ENCODE measurements around the gene DHX57.
A peak's percentile ranks its signal among the peaks of the same experiment; 100 is the strongest.

The DHX57 gene

GRCh38 chr2:38875576-38876367 is at the start of gene DHX57, which contains the start of gene MORN2:
Gene DHX57 (minus strand): TSS chr2:38875934. CDS start chr2:38868405, 7,529 bp downstream.
Gene MORN2 (plus strand): TSS chr2:38875976.
- Histone ChIP-seq H3K4me2 (peak within 1 kb of the TSS; percentile 90), H3K36me3 (peaks cover 6% of the 10 kb centered on the region; the same call in 1 of the 2 replicates), H3K9ac (peak within 1 kb of the TSS; percentile 77), H3K4me1 (peaks cover 13% of the 10 kb centered on the region), H3K27me3 (peaks cover 6% of the 10 kb centered on the region; the same call in 1 of the 2 replicates), H3K4me3 (peak within 1 kb of the TSS; percentile 81), H3K9me3 (peaks cover 10% of the 10 kb centered on the region), H4K20me1 (no peaks in the 10 kb centered on the region), H3K27ac (no peak within 1 kb of the TSS; the same call in 1 of the 2 replicates)
- TF ChIP-seq Cebpa-rat (IDR thresholded peaks at IDR 0.05), result no peak

DNA sequence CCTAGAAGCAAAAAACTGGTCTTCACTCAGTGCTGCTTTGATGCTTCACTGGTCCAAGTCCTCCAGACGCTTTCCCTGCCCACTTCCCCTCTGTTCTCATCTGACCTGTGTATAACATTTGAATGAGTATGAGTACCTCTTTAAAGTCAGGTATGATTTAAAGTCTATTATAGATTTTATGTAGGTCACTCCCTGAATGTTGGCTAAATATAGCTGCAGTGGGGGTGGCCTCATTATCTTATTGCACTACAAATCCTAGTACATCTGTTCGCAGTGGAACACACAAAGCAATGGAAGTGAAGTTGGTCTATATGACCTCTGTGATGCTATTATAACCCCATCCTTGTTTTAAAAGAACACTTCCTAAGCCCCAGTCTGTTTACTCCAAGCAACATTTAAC is 47.2 kb upstream of the DHX57 start:
- no peak overlapping the region for H3K9ac ChIP-seq
- no peaks in the 10 kb centered on the region for H3K27me3 ChIP-seq
- no peak overlapping the region for H3K4me2 ChIP-seq
- no peaks in the 10 kb centered on the region for H3K4me1 ChIP-seq
- no peak overlapping the region for H3K4me3 ChIP-seq
- no peaks in the 10 kb centered on the region for H3K36me3 ChIP-seq
- TF ChIP-seq Cebpa-rat (IDR thresholded peaks at IDR 0.05), result no peak
- no peaks in the 10 kb centered on the region for H3K9me3 ChIP-seq
- no peak overlapping the region for H3K27ac ChIP-seq
- no peaks in the 10 kb centered on the region for H4K20me1 ChIP-seq

GRCh38 chr2:38922389-38922788 is 46.7 kb upstream of the DHX57 start:
- H4K20me1 ChIP-seq, result no peaks in the 10 kb centered on the region
- TF ChIP-seq Cebpa-rat (IDR thresholded peaks at IDR 0.05), result no peak
- no peak overlapping the region for H3K4me3 ChIP-seq
- no peaks in the 10 kb centered on the region for H3K9me3 ChIP-seq
- no peaks in the 10 kb centered on the region for H3K36me3 ChIP-seq
- H3K9ac ChIP-seq, result no peak overlapping the region
- no peak overlapping the region for H3K4me2 ChIP-seq
- no peak overlapping the region for H3K27ac ChIP-seq
- no peaks in the 10 kb centered on the region for H3K27me3 ChIP-seq
- no peaks in the 10 kb centered on the region for H3K4me1 ChIP-seq

- H3K9me3 ChIP-seq, result no peaks in the 10 kb centered on the region
- TF ChIP-seq Cebpa-rat (IDR thresholded peaks at IDR 0.05), result no peak
- no peaks in the 10 kb centered on the region for H3K27me3 ChIP-seq
- no peak overlapping the region for H3K9ac ChIP-seq
- no peaks in the 10 kb centered on the region for H3K4me1 ChIP-seq
- H3K4me2 ChIP-seq, result no peak overlapping the region
- H3K4me3 ChIP-seq, result no peak overlapping the region
- no peaks in the 10 kb centered on the region for H3K36me3 ChIP-seq
- no peak overlapping the region for H3K27ac ChIP-seq
- H4K20me1 ChIP-seq, result no peaks in the 10 kb centered on the region
Observed at GRCh38 chr2:38912619-38913018, 36.9 kb upstream of the DHX57 start.

GRCh38 chr2:38911191-38911590 is 35.5 kb upstream of the DHX57 start:
- H3K9ac ChIP-seq, result no peak overlapping the region
- H3K36me3 ChIP-seq, result no peaks in the 10 kb centered on the region
- no peaks in the 10 kb centered on the region for H3K9me3 ChIP-seq
- H3K27ac ChIP-seq, result no peak overlapping the region
- H3K4me3 ChIP-seq, result no peak overlapping the region
- no peak overlapping the region for H3K4me2 ChIP-seq
- no peak for TF ChIP-seq Cebpa-rat (IDR thresholded peaks at IDR 0.05)
- no peaks in the 10 kb centered on the region for H3K27me3 ChIP-seq
- no peaks in the 10 kb centered on the region for H4K20me1 ChIP-seq
- H3K4me1 ChIP-seq, result no peaks in the 10 kb centered on the region

GRCh38 chr2:38909872-38910271 is 34.1 kb upstream of the DHX57 start:
- Histone ChIP-seq H3K27ac (no peak overlapping the region), H3K27me3 (no peaks in the 10 kb centered on the region), H3K4me3 (no peak overlapping the region), H3K4me1 (no peaks in the 10 kb centered on the region), H3K9ac (no peak overlapping the region), H3K4me2 (no peak overlapping the region), H3K36me3 (no peaks in the 10 kb centered on the region), H3K9me3 (no peaks in the 10 kb centered on the region), H4K20me1 (no peaks in the 10 kb centered on the region)
- no peak for TF ChIP-seq Cebpa-rat (IDR thresholded peaks at IDR 0.05)

GRCh38 chr2:38907743-38908562 is 32.2 kb upstream of the DHX57 start:
- no peak for TF ChIP-seq Cebpa-rat (IDR thresholded peaks at IDR 0.05)
- Histone ChIP-seq H3K9me3 (no peaks in the 10 kb centered on the region), H3K4me1 (no peaks in the 10 kb centered on the region), H3K27ac (no peak overlapping the region), H3K36me3 (no peaks in the 10 kb centered on the region), H3K27me3 (no peaks in the 10 kb centered on the region), H4K20me1 (no peaks in the 10 kb centered on the region), H3K9ac (no peak overlapping the region), H3K4me2 (no peak overlapping the region), H3K4me3 (no peak overlapping the region)

- H3K9ac ChIP-seq, result no peak overlapping the region
- no peak overlapping the region for H3K4me2 ChIP-seq
- H3K9me3 ChIP-seq, result no peaks in the 10 kb centered on the region
- no peak overlapping the region for H3K27ac ChIP-seq
- no peaks in the 10 kb centered on the region for H3K4me1 ChIP-seq
- TF ChIP-seq Cebpa-rat (IDR thresholded peaks at IDR 0.05), result no peak
- H3K27me3 ChIP-seq, result no peaks in the 10 kb centered on the region
- no peaks in the 10 kb centered on the region for H4K20me1 ChIP-seq
- no peaks in the 10 kb centered on the region for H3K36me3 ChIP-seq
- no peak overlapping the region for H3K4me3 ChIP-seq
Observed at GRCh38 chr2:38907242-38907641, 31.5 kb upstream of the DHX57 start.

- TF ChIP-seq Cebpa-rat (IDR thresholded peaks at IDR 0.05), result no peak
- Histone ChIP-seq H3K27ac (no peak overlapping the region), H4K20me1 (no peaks in the 10 kb centered on the region), H3K36me3 (no peaks in the 10 kb centered on the region), H3K4me3 (no peak overlapping the region), H3K9me3 (no peaks in the 10 kb centered on the region), H3K9ac (no peak overlapping the region), H3K4me2 (no peak overlapping the region), H3K4me1 (no peaks in the 10 kb centered on the region), H3K27me3 (no peaks in the 10 kb centered on the region)
Observed at GRCh38 chr2:38905251-38905650, 29.5 kb upstream of the DHX57 start.

- H3K27ac ChIP-seq, result no peak overlapping the region
- no peaks in the 10 kb centered on the region for H3K9me3 ChIP-seq
- no peak overlapping the region for H3K9ac ChIP-seq
- no peaks in the 10 kb centered on the region for H3K27me3 ChIP-seq
- TF ChIP-seq Cebpa-rat (IDR thresholded peaks at IDR 0.05), result no peak
- H4K20me1 ChIP-seq, result no peaks in the 10 kb centered on the region
- no peaks in the 10 kb centered on the region for H3K36me3 ChIP-seq
- H3K4me3 ChIP-seq, result no peak overlapping the region
- H3K4me2 ChIP-seq, result no peak overlapping the region
- H3K4me1 ChIP-seq, result no peaks in the 10 kb centered on the region
Observed at GRCh38 chr2:38900726-38901125, 25.0 kb upstream of the DHX57 start.
